Liver (tissue), 9 donors: ENCODE results near the gene FOXO3. TPM values are rescaled to one million over a fixed set of nuclear protein-coding genes. Genes with fewer than 3 reads are reported as not detected.

Experiments
- DNase-seq: peaks from one replicate; pipeline ENCODE4 v3.0.0-alpha.2; 2017; ENCODE audit warnings: low spot score
- H3K27ac ChIP-seq, 2 donors: one replicate each; pipeline ENCODE4 v1.7.0; 2013; ENCODE audit warnings: inconsistent platforms in 2 of 2, low read length in 2 of 2, control low read depth in 1 of 2, low read depth in 1 of 2, mild to moderate bottlenecking in 1 of 2
- H3K27me3 ChIP-seq, 4 donors: one replicate each; pipeline versions ENCODE4 v1.6.1 to v1.7.0; 2013; ENCODE audit warnings: low read length in 3 of 4, inconsistent platforms in 1 of 4, mild to moderate bottlenecking in 1 of 4, moderate library complexity in 1 of 4; ENCODE audit not compliant: control insufficient read depth in 4 of 4, insufficient read depth in 4 of 4
- H3K36me3 ChIP-seq, 4 donors: one replicate each; pipeline versions ENCODE4 v1.6.1 to v1.7.0; 2013; ENCODE audit warnings: low read length in 3 of 4, mild to moderate bottlenecking in 3 of 4, low read depth in 1 of 4, moderate library complexity in 1 of 4; ENCODE audit not compliant: control insufficient read depth in 4 of 4, insufficient read depth in 3 of 4
- H3K4me1 ChIP-seq, 4 donors: one replicate each; pipeline versions ENCODE4 v1.6.1 to v1.7.0; 2013; ENCODE audit warnings: low read length in 3 of 4, mild to moderate bottlenecking in 3 of 4, moderate library complexity in 1 of 4; ENCODE audit not compliant: control insufficient read depth in 4 of 4, insufficient read depth in 4 of 4
- H3K4me3 ChIP-seq, 3 donors: one replicate each; pipeline versions ENCODE4 v1.6.1 to v1.7.0; 2013; ENCODE audit warnings: low read length in 3 of 3, control low read depth in 1 of 3, low read depth in 1 of 3, mild to moderate bottlenecking in 1 of 3
- H3K9ac ChIP-seq, 2 donors: one replicate each; pipeline ENCODE4 v1.7.0; 2013; ENCODE audit warnings: low read length in 2 of 2, mild to moderate bottlenecking in 2 of 2, moderate library complexity in 2 of 2, control low read depth in 1 of 2, low read depth in 1 of 2
- H3K9me3 ChIP-seq, 4 donors: one replicate each; pipeline versions ENCODE4 v1.6.1 to v1.7.0; 2013; ENCODE audit warnings: low read length in 3 of 4; ENCODE audit not compliant: control insufficient read depth in 4 of 4
- EGR1 ChIP-seq, 2 donors: IDR thresholded peaks; 2 replicates each; pipeline ENCODE4 v1.6.1; 2016 to 2018; ENCODE audit warnings: antibody characterized with exemption in 2 of 2, low read depth in 2 of 2
- FOXA1 ChIP-seq: IDR thresholded peaks from 2 replicates; pipeline ENCODE4 v1.6.1; 2016; ENCODE audit warnings: antibody characterized with exemption
- GABPA ChIP-seq, 2 donors: IDR thresholded peaks in 1 of 2; conservative IDR thresholded peaks in 1 of 2; 2 replicates each; pipeline ENCODE4 v1.6.1; 2016; ENCODE audit warnings: antibody characterized with exemption in 2 of 2, mild to moderate bottlenecking in 1 of 2, moderate library complexity in 1 of 2
- HNF4A ChIP-seq, 2 donors: conservative IDR thresholded peaks; 2 replicates each; pipeline ENCODE4 v1.6.1; 2016; ENCODE audit warnings: antibody characterized with exemption in 2 of 2, mild to moderate bottlenecking in 2 of 2
- HNF4G ChIP-seq: IDR thresholded peaks from 2 replicates; pipeline ENCODE4 v1.6.1; 2016; ENCODE audit warnings: antibody characterized with exemption
- JUND ChIP-seq, 2 donors: IDR thresholded peaks; 2 replicates each; pipeline ENCODE4 v1.6.1; 2016; ENCODE audit warnings: antibody characterized with exemption in 2 of 2
- NR2F2 ChIP-seq: IDR thresholded peaks from 2 replicates; pipeline ENCODE4 v1.6.1; 2016; ENCODE audit warnings: antibody characterized with exemption
- RAD21 ChIP-seq, 2 donors: IDR thresholded peaks; 2 replicates each; pipeline ENCODE4 v1.6.1; 2016; ENCODE audit warnings: antibody characterized with exemption in 2 of 2, mild to moderate bottlenecking in 2 of 2
- RXRA ChIP-seq, 2 donors: IDR thresholded peaks; 2 replicates each; pipeline ENCODE4 v1.6.1; 2017 to 2018; ENCODE audit warnings: antibody characterized with exemption in 2 of 2, mild to moderate bottlenecking in 1 of 2
- SP1 ChIP-seq: IDR thresholded peaks from 2 replicates; pipeline ENCODE4 v1.6.1; 2018; ENCODE audit warnings: antibody characterized with exemption, mild to moderate bottlenecking
- TAF1 ChIP-seq: conservative IDR thresholded peaks from 2 replicates; pipeline ENCODE4 v1.6.1; 2016; ENCODE audit warnings: antibody characterized with exemption, mild to moderate bottlenecking
- YY1 ChIP-seq: IDR thresholded peaks from 2 replicates; pipeline ENCODE4 v1.6.1; 2016; ENCODE audit warnings: antibody characterized with exemption, mild to moderate bottlenecking
- WGBS: extraction: QIAGEN DNeasy Blood & Tissue Kit; methylation state at CpG from one replicate; pipeline ENCODE4 v1.1.7; 2013; 5-methylcytosine and 5-hydroxymethylcytosine counted together
- polyA plus RNA-seq, 2 donors: library from polyadenylated mRNA; stranded (reverse) in 1 of 2; unstranded in 1 of 2; fragments of 200-250 nt in 1 of 2; fragments of >200 nt in 1 of 2; fragmentation: Nextera tagmentation in 1 of 2; extraction: Ambion mirVana in 1 of 2; gene quantifications; one replicate each; pipeline versions ENCODE4 v1.2.1 to v1.2.3, GENCODE V29; 2013 to 2015
- total RNA-seq, 2 donors: library from RNA; depleted of rRNA; stranded (reverse); fragments of >200 nt; gene quantifications; one replicate each; pipeline ENCODE4 v1.2.3, GENCODE V29; 2014
- TF ChIP-seq, protein P1 (sequence below): IDR thresholded peaks from 2 replicates; pipeline ENCODE4 v1.6.1; 2016; ENCODE audit warnings: antibody characterized with exemption
- TF ChIP-seq, protein P2 (sequence below): IDR thresholded peaks from 2 replicates; pipeline ENCODE4 v1.6.1; 2016; ENCODE audit warnings: antibody characterized with exemption
- TF ChIP-seq, protein P3 (sequence below): fragments of 150-350 bp; IDR thresholded peaks from 2 replicates; pipeline ENCODE4 v1.5.1; 2017; ENCODE audit warnings: improper control_type of control experiment, low read depth, low read length; ENCODE audit not compliant: missing input control
- donor health status: healthy.
- donor health status: healthy.
- donor health status: healthy.
- donor health status: healthy.
- donor health status: healthy.

The FOXO3 gene
- total and polyA plus RNA-seq, 4 donors = 6.0 to 72.2 (median 17.3) TPM

DNA sequence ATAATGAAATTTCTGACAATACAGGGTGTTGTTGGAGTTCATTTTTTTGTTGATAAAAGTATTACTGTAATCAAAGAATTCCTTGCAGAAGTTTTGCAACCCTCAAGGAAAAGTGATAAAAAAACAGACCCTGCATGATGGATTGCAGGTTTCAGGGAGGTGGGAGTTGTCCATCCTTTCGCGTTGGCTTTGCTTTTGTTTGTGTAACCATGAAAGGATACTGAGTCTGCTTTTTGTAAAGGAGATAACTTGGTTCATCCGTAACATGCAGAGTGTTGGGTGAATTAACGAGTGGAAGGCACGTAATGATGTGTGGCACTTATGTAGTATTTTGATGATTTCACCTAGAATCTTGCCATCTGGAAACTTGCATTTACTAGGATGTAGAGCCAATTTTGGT is 23.6 kb downstream of the FOXO3 start:
- Histone ChIP-seq H3K9me3 (no peaks in the 10 kb centered on the region), H3K36me3 (no peaks in the 10 kb centered on the region), H3K9ac (no peak overlapping the region), H3K27me3 (no peaks in the 10 kb centered on the region), H3K4me1 (peaks cover 27 to 74% (median 71%) of the 10 kb centered on the region in 4 donors), H3K27ac (no peak overlapping the region), H3K4me3 (no peak overlapping the region)
- DNase-seq = no peak
- 82% methylated on average over 5 of the region's 5 CpGs for WGBS
- TF ChIP-seq RAD21 (IDR thresholded peaks at IDR 0.05) (no peak), EGR1 (IDR thresholded peaks at IDR 0.05; ENCODE audit: low read depth in 2 of 2) (no peak), GABPA (IDR thresholded peaks at IDR 0.05 in 1 of 2, conservative IDR thresholded peaks at IDR 0.05 in 1 of 2) (no peak)
- TF ChIP-seq, protein P1, sequence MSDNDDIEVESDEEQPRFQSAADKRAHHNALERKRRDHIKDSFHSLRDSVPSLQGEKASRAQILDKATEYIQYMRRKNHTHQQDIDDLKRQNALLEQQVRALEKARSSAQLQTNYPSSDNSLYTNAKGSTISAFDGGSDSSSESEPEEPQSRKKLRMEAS = no peak

DNA sequence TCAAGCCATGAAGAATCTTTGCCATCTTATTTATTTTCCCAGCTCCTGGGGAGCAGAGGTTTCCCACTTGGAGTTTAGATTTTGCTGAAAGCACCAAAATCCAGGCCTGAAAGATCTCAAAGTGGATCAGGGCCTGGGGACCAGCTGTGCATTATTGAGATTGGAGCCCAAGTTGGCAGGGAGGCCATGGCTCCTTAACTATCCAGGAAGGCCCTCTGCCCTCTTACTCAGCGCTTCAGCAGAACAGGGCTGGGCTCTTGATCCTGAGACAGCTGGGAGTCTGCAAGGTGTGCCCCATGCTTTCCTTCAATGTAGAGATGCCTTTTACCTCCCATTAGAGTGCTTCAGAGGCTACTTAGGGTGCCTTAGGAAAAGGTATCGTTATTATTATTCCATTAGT is 24.6 kb downstream of the FOXO3 start:
- H3K27me3 ChIP-seq = no peaks in the 10 kb centered on the region
- H3K9me3 ChIP-seq = no peaks in the 10 kb centered on the region
- no peaks in the 10 kb centered on the region for H3K36me3 ChIP-seq
- H3K9ac ChIP-seq = no peak overlapping the region
- no peak for DNase-seq
- H3K27ac ChIP-seq = no peak overlapping the region
- TF ChIP-seq NR2F2 = no peak
- TF ChIP-seq, protein P2, sequence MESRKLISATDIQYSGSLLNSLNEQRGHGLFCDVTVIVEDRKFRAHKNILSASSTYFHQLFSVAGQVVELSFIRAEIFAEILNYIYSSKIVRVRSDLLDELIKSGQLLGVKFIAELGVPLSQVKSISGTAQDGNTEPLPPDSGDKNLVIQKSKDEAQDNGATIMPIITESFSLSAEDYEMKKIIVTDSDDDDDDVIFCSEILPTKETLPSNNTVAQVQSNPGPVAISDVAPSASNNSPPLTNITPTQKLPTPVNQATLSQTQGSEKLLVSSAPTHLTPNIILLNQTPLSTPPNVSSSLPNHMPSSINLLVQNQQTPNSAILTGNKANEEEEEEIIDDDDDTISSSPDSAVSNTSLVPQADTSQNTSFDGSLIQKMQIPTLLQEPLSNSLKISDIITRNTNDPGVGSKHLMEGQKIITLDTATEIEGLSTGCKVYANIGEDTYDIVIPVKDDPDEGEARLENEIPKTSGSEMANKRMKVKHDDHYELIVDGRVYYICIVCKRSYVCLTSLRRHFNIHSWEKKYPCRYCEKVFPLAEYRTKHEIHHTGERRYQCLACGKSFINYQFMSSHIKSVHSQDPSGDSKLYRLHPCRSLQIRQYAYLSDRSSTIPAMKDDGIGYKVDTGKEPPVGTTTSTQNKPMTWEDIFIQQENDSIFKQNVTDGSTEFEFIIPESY = no peak
- TF ChIP-seq, protein P1 = no peak
- no peak for TF ChIP-seq YY1
- TF ChIP-seq, protein P3, sequence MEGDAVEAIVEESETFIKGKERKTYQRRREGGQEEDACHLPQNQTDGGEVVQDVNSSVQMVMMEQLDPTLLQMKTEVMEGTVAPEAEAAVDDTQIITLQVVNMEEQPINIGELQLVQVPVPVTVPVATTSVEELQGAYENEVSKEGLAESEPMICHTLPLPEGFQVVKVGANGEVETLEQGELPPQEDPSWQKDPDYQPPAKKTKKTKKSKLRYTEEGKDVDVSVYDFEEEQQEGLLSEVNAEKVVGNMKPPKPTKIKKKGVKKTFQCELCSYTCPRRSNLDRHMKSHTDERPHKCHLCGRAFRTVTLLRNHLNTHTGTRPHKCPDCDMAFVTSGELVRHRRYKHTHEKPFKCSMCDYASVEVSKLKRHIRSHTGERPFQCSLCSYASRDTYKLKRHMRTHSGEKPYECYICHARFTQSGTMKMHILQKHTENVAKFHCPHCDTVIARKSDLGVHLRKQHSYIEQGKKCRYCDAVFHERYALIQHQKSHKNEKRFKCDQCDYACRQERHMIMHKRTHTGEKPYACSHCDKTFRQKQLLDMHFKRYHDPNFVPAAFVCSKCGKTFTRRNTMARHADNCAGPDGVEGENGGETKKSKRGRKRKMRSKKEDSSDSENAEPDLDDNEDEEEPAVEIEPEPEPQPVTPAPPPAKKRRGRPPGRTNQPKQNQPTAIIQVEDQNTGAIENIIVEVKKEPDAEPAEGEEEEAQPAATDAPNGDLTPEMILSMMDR = no peak
- TF ChIP-seq TAF1 = no peak
- TF ChIP-seq GABPA (IDR thresholded peaks at IDR 0.05 in 1 of 2, conservative IDR thresholded peaks at IDR 0.05 in 1 of 2) = no peak
- TF ChIP-seq HNF4A (conservative IDR thresholded peaks at IDR 0.05) = no peak
- TF ChIP-seq RXRA (IDR thresholded peaks at IDR 0.05) = no peak
- no peak for TF ChIP-seq HNF4G
- no peak for TF ChIP-seq FOXA1
- TF ChIP-seq SP1 = no peak
- no peak for TF ChIP-seq RAD21 (IDR thresholded peaks at IDR 0.05)
- no peak for TF ChIP-seq JUND (IDR thresholded peaks at IDR 0.05)
- WGBS = 96% methylated on average over 2 of the region's 2 CpGs
- H3K4me3 ChIP-seq = no peak overlapping the region
- H3K4me1 ChIP-seq = peaks cover 26 to 75% (median 72%) of the 10 kb centered on the region in 4 donors
